Keratinocyte (primary cell): Measurements from ENCODE around the gene RAB11FIP3. TPM values are rescaled to one million over a fixed set of nuclear protein-coding genes. Genes with fewer than 3 reads are reported as not detected.

ENCODE experiments used
- DNase-seq: peaks from one replicate; pipeline ENCODE4 v3.0.0-alpha.2; 2011; ENCODE audit warnings: low read depth, missing footprints, low spot score
- FAIRE-seq: peaks from 2 replicates; lab custom pipeline; 2011; peaks lifted over from hg19 to GRCh38; lab: Jason Lieb, UNC
- H2AFZ ChIP-seq: 2 replicates; pipeline ENCODE4 v1.6.0; 2012; ENCODE audit warnings: low read length, control low read depth, inconsistent platforms; ENCODE audit not compliant: control insufficient read depth
- H3K27ac ChIP-seq: 2 replicates; pipeline ENCODE4 v1.5.1; 2011; ENCODE audit warnings: low read length; ENCODE audit not compliant: control insufficient read depth, insufficient read depth
- H3K27me3 ChIP-seq: 3 replicates; pipeline ENCODE4 v1.6.0; 2011; ENCODE audit warnings: low read length; ENCODE audit not compliant: control insufficient read depth, insufficient read depth; ENCODE audit errors: extremely low read depth
- H3K36me3 ChIP-seq, 2 experiments: 2 replicates in 1 of 2; 3 replicates in 1 of 2; pipeline ENCODE4 v1.5.1; 2011; ENCODE audit warnings: low read length in 2 of 2, mild to moderate bottlenecking in 1 of 2; ENCODE audit not compliant: control insufficient read depth in 2 of 2, insufficient read depth in 2 of 2; ENCODE audit errors: extremely low read depth in 1 of 2
- H3K4me1 ChIP-seq: 3 replicates; pipeline ENCODE4 v1.5.1; 2011; ENCODE audit warnings: low read length; ENCODE audit not compliant: control insufficient read depth, insufficient read depth; ENCODE audit errors: extremely low read depth
- H3K4me2 ChIP-seq: 3 replicates; pipeline ENCODE4 v1.6.0; 2011; ENCODE audit warnings: low read depth, low read length; ENCODE audit not compliant: control insufficient read depth, insufficient read depth; ENCODE audit errors: extremely low read depth
- H3K4me3 ChIP-seq, 3 experiments: fragments of 200-600 bp in 1 of 3; sonication (generic) in 1 of 3; 2 replicates in 2 of 3; 3 replicates in 1 of 3; pipeline ENCODE4 v1.5.1; 2011 to 2016; ENCODE audit warnings: low read length in 3 of 3, mild to moderate bottlenecking in 3 of 3, control low read depth in 2 of 3, inconsistent platforms in 1 of 3, low read depth in 1 of 3, mixed read lengths in 1 of 3, mixed run types in 1 of 3, moderate library complexity in 1 of 3; ENCODE audit not compliant: control insufficient read depth in 2 of 3, insufficient read depth in 2 of 3; ENCODE audit errors: extremely low read depth in 1 of 3
- H3K79me2 ChIP-seq: 2 replicates; pipeline ENCODE4 v1.6.0; 2012; ENCODE audit warnings: low read length; ENCODE audit not compliant: control insufficient read depth, insufficient read depth
- H3K9ac ChIP-seq: 3 replicates; pipeline ENCODE4 v1.6.0; 2011; ENCODE audit warnings: low read length; ENCODE audit not compliant: control insufficient read depth, insufficient read depth; ENCODE audit errors: extremely low read depth
- H3K9me1 ChIP-seq: 3 replicates; pipeline ENCODE4 v1.6.0; 2011; ENCODE audit warnings: low read length; ENCODE audit not compliant: control insufficient read depth, insufficient read depth; ENCODE audit errors: extremely low read depth
- H3K9me3 ChIP-seq: 2 replicates; pipeline ENCODE4 v1.5.1; 2012; ENCODE audit warnings: low read depth, low read length; ENCODE audit not compliant: control insufficient read depth
- H4K20me1 ChIP-seq: 3 replicates; pipeline ENCODE4 v1.6.0; 2011; ENCODE audit warnings: low read length; ENCODE audit not compliant: control insufficient read depth, insufficient read depth; ENCODE audit errors: extremely low read depth
- EZH2 ChIP-seq: IDR thresholded peaks from one replicate; pipeline ENCODE4 v1.6.1; 2012; ENCODE audit warnings: inconsistent platforms, mild to moderate bottlenecking, low read length, moderate library complexity
- dilution Hi-C: fragments of 300-500 bp; cut with MboI; formaldehyde crosslinking; loops from one replicate; pipeline ENCODE4 v1.7.0; 2020; ENCODE audit warnings: low sequenced_read_pairs; ENCODE audit not compliant: extremely low pct_ligation_motif_present
- polyA plus RNA-seq, 5 experiments: library from polyadenylated mRNA; depleted of rRNA in 3 of 5; stranded (reverse) in 3 of 5; stranded (forward) in 1 of 5; unstranded in 1 of 5; fragments of >200 nt; gene quantifications; 1 replicate in 1 of 5; 2 replicates in 3 of 5; 3 replicates in 1 of 5; pipeline versions ENCODE4 v1.2.1 to v1.2.3, GENCODE V29; 2011 to 2012; ENCODE audit warnings: missing spikeins in 2 of 5, low read depth in 1 of 5, low replicate concordance in 1 of 5
- TF ChIP-seq, protein P1 (sequence below), 3 experiments: IDR thresholded peaks in 1 of 3; conservative IDR thresholded peaks in 1 of 3; optimal IDR thresholded peaks in 1 of 3; 2 replicates in 2 of 3; 3 replicates in 1 of 3; pipeline versions ENCODE3 to v1.5.1; 2011; ENCODE audit warnings: low read length in 3 of 3, mild to moderate bottlenecking in 3 of 3, moderate library complexity in 2 of 3, control low read depth in 1 of 3, inconsistent platforms in 1 of 3; ENCODE audit not compliant: insufficient read depth in 2 of 3; ENCODE audit errors: extremely low read depth in 1 of 3

Gene RAB11FIP3
- polyA plus RNA-seq, 1 donor (not counting 4 experiments of a cell fraction or from before 2014, with no cell fraction given), result 6.4 TPM

DNA sequence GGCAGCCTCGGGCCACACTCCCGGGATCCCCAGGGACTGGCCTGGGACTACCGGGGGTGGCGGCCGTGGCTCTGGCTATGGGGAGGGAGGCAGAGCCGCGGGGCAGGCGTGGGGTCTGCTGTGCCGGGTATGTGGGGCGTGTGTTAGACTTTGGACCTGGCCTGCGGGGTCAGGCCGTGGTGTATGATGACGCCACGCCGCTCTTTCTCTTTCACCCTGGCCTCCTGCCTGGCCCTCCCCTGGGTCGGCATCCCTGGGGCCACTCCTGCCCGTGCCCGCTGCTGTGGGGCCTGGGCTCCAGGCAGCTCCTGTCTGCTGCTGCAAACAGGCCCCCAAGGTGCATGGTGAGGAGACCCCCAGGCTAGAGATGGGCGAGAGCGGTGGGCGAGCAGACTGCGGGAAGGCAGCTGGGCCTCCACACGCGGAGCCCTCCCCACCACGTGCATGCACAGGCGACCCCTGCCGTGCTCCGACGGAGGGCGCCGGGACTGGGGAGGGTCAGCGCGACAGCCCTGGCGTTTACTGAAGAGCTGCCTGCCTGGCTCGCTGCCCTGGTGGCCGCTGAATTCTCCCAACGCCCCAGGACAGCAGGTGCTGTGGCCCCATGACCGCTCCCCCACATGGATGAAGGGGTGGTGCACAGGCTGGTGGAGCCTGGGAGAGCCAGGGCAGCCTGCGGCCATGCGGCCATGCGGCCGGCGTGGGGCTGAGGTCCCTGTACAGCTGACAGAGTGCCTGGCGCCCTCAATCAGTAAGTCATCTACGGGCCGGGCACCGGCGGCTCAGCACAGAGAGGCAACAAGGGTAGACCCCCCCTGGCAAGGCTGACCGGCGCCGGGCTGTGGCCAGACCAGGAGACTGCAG lies 118.1 kb downstream of the RAB11FIP3 start:
- DNase-seq, result no peak

GRCh38 chr16:544517-544916 lies 119.1 kb downstream of the RAB11FIP3 start:
- FAIRE-seq, result no peak

More for the DNA sequence above, 118.1 kb downstream of the RAB11FIP3 start:
- H2AFZ ChIP-seq, result no peak overlapping the region
- no peak overlapping the region for H3K27ac ChIP-seq
- peaks cover 36% of the 10 kb centered on the region for H4K20me1 ChIP-seq
- no peaks in the 10 kb centered on the region for H3K4me1 ChIP-seq
- peaks cover 10% of the 10 kb centered on the region in 2 experiments for H3K36me3 ChIP-seq
- TF ChIP-seq, protein P1, sequence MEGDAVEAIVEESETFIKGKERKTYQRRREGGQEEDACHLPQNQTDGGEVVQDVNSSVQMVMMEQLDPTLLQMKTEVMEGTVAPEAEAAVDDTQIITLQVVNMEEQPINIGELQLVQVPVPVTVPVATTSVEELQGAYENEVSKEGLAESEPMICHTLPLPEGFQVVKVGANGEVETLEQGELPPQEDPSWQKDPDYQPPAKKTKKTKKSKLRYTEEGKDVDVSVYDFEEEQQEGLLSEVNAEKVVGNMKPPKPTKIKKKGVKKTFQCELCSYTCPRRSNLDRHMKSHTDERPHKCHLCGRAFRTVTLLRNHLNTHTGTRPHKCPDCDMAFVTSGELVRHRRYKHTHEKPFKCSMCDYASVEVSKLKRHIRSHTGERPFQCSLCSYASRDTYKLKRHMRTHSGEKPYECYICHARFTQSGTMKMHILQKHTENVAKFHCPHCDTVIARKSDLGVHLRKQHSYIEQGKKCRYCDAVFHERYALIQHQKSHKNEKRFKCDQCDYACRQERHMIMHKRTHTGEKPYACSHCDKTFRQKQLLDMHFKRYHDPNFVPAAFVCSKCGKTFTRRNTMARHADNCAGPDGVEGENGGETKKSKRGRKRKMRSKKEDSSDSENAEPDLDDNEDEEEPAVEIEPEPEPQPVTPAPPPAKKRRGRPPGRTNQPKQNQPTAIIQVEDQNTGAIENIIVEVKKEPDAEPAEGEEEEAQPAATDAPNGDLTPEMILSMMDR (optimal IDR thresholded peaks at IDR 0.05 in 1 of 3, IDR thresholded peaks at IDR 0.05 in 1 of 3, conservative IDR thresholded peaks at IDR 0.05 in 1 of 3; ENCODE audit: extremely low read depth in 1 of 3, insufficient read depth in 2 of 3, low read length in 3 of 3), result no peak
- TF ChIP-seq EZH2, result no peak
- no peak overlapping the region for H3K9ac ChIP-seq
- H3K9me1 ChIP-seq, result no peaks in the 10 kb centered on the region
- no peak overlapping the region for H3K4me2 ChIP-seq
- H3K4me3 ChIP-seq, result no peak overlapping the region
- no peak for FAIRE-seq
- dilution Hi-C loops, result no loop called here
- no peaks in the 10 kb centered on the region for H3K9me3 ChIP-seq
- H3K79me2 ChIP-seq, result peaks cover 78% of the 10 kb centered on the region
- no peaks in the 10 kb centered on the region for H3K27me3 ChIP-seq

More at GRCh38 chr16:544517-544916, 119.1 kb downstream of the RAB11FIP3 start:
- Histone ChIP-seq H2AFZ (no peak overlapping the region), H3K9me3 (no peaks in the 10 kb centered on the region), H3K27me3 (no peaks in the 10 kb centered on the region), H3K4me1 (no peaks in the 10 kb centered on the region), H3K9me1 (no peaks in the 10 kb centered on the region), H3K79me2 (peaks cover 69% of the 10 kb centered on the region), H3K9ac (no peak overlapping the region), H3K36me3 (peaks cover 9 to 11% of the 10 kb centered on the region in 2 experiments), H3K27ac (no peak overlapping the region), H3K4me3 (no peak overlapping the region), H4K20me1 (peaks cover 36% of the 10 kb centered on the region), H3K4me2 (no peak overlapping the region)
- TF ChIP-seq, protein P1 (optimal IDR thresholded peaks at IDR 0.05 in 1 of 3, IDR thresholded peaks at IDR 0.05 in 1 of 3, conservative IDR thresholded peaks at IDR 0.05 in 1 of 3; ENCODE audit: extremely low read depth in 1 of 3, insufficient read depth in 2 of 3, low read length in 3 of 3), result no peak
- no peak for TF ChIP-seq EZH2
- dilution Hi-C loops, result no loop called here
- DNase-seq, result no peak
